ENCODE data around the gene SPEM3. TPM values are rescaled to one million over a fixed set of nuclear protein-coding genes. Genes with fewer than 3 reads are reported as not detected.

The SPEM3 gene
- total and polyA plus RNA-seq, 2 donors (not counting 3 experiments of a cell fraction or from before 2014, with no cell fraction given), result not detected

DNA sequence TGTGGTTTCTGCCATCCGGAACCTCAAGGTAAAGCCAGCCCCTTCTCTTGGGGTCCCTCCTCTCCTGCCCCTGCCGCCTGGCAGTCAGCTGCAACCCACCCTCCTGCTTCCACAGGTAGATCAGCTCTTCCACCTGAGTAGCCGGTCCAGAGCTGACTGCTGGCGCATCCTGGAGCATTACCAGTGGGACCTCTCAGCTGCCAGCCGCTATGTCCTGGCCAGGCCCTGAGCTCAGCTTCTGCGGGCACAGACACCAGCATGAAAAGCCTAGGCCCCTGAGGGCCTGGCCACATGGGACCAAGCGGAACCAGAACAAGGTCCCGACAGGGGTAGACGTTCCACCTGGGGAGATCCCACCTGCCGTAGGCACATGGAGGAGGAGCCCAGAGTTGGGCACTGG is 39.8 kb upstream of the SPEM3 start:
- Histone ChIP-seq H3K4me1 (ENCODE audit: control insufficient read depth, extremely low read depth, insufficient read depth, low read length) (peaks cover 18% of the 10 kb centered on the region), H3K36me3 (ENCODE audit: control insufficient read depth in 2 of 2, extremely low read depth in 1 of 2, insufficient read depth in 2 of 2, low read length in 2 of 2) (peaks cover 0 to 21% of the 10 kb centered on the region in 2 experiments), H2AFZ (ENCODE audit: low read depth, low read length) (no peak overlapping the region), H3K27ac (ENCODE audit: insufficient read depth, low read depth, low read length) (no peak overlapping the region), H3K79me2 (ENCODE audit: control insufficient read depth, insufficient read depth, low read length) (no peaks in the 10 kb centered on the region), H3K9me3 (replicated peaks; ENCODE audit: control insufficient read depth, insufficient read depth, low read length) (no peaks in the 10 kb centered on the region), H3K9ac (replicated peaks; ENCODE audit: extremely low read depth, insufficient read depth, low read length) (no peak overlapping the region), H3K4me2 (ENCODE audit: insufficient read depth, low read length) (no peak overlapping the region), H3K9me1 (replicated peaks; ENCODE audit: control insufficient read depth, extremely low read depth, insufficient read depth, low read length) (no peaks in the 10 kb centered on the region), H4K20me1 (replicated peaks; ENCODE audit: control insufficient read depth, extremely low read depth, insufficient read depth, low read length) (no peaks in the 10 kb centered on the region), H3K4me3 (replicated peaks in 1 of 3; ENCODE audit: insufficient read depth in 1 of 3, low read depth in 1 of 3, low read length in 3 of 3) (no peak overlapping the region), H3K27me3 (ENCODE audit: control insufficient read depth in 2 of 2, insufficient read depth in 2 of 2, low read length in 2 of 2) (no peaks in the 10 kb centered on the region)
- BruUV-seq (replicated peaks), result no TSS peak
- FAIRE-seq (no peak), DNase-seq (ENCODE audit: low read depth, low spot score) (no peak)
- intact Hi-C loops (cut with micrococcal nuclease), result no loop called here
- dilution Hi-C loops (cut with MboI; ENCODE audit: extremely low pct_ligation_motif_present, low sequenced_read_pairs), result no loop called here
- no peak for TF ChIP-seq FOS (IDR thresholded peaks at IDR 0.05; ENCODE audit: borderline replicate concordance, insufficient read depth, low read length)
- no peak for TF ChIP-seq EZH2 (IDR thresholded peaks at IDR 0.05; ENCODE audit: borderline replicate concordance, low read depth, low read length, severe bottlenecking)
- no peak for TF ChIP-seq MYC (IDR thresholded peaks at IDR 0.05; ENCODE audit: low read depth, low read length)
- POLR2A ChIA-PET, result no interaction called here
- CTCF ChIA-PET, result interaction anchor here (1.1 kb wide), 1 partner anchor 33 kb away, joined by 5 read pairs; no protein-coding TSS in a partner anchor

DNA sequence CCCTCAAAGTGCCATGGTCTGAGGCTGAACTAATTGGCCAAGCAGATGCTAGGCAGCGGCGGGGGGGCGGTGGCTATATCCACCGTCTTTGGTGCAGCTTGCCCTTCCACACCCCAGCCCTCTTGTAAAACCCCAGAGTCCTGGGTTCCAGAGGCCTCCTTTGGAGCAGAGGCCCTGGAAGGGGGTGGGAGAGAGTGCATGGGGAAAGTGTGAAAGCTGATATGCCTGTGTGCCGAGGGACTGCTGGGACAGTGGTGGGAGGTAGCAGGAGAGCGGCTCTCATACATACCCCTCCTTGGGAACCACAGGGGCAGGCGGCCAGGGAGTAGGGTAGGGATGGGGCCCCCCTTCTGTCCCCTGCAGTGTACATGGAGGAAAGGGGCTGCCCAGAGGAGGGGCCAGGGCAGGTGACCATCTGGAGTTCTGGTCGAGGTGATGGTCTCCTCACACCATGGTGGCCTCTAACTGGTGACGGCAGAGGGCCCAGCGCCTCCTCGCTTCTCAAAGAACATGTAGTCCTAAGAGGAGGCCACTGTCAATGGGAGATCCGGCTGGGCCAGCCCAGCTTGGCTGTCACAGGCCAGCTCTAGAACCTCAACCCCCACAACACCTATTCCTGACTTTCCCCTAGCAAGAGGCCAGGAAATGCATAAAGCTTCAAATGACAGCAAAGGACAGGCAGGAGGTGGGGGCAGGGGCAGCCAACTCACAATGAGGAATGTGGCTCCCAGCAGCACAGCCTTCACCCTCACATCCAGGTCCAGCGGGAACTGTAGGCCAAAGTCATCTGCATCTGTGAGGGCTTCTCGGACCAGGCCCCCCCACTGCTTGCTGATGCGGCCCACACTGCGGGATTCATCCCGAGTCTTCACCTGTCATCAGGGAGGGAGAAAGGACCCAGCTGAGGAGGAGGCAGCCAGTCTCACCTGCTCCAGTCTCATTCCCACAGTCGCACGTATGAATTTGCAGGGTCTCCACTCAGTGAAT is 38.4 kb upstream of the SPEM3 start:
- no peak overlapping the region for H3K27ac ChIP-seq (ENCODE audit: insufficient read depth, low read depth, low read length)
- H4K20me1 ChIP-seq (replicated peaks; ENCODE audit: control insufficient read depth, extremely low read depth, insufficient read depth, low read length), result no peaks in the 10 kb centered on the region
- ChIA-PET CTCF (no interaction called here), POLR2A (no interaction called here)
- TF ChIP-seq POLR2AphosphoS5 (IDR thresholded peaks at IDR 0.05; ENCODE audit: insufficient read depth, low read depth, low read length), result no peak
- TF ChIP-seq, protein P1, sequence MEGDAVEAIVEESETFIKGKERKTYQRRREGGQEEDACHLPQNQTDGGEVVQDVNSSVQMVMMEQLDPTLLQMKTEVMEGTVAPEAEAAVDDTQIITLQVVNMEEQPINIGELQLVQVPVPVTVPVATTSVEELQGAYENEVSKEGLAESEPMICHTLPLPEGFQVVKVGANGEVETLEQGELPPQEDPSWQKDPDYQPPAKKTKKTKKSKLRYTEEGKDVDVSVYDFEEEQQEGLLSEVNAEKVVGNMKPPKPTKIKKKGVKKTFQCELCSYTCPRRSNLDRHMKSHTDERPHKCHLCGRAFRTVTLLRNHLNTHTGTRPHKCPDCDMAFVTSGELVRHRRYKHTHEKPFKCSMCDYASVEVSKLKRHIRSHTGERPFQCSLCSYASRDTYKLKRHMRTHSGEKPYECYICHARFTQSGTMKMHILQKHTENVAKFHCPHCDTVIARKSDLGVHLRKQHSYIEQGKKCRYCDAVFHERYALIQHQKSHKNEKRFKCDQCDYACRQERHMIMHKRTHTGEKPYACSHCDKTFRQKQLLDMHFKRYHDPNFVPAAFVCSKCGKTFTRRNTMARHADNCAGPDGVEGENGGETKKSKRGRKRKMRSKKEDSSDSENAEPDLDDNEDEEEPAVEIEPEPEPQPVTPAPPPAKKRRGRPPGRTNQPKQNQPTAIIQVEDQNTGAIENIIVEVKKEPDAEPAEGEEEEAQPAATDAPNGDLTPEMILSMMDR (IDR thresholded peaks at IDR 0.05; ENCODE audit: extremely low read depth in 1 of 2, insufficient read depth in 1 of 2, low read depth in 1 of 2, low read length in 2 of 2), result no peak
- TF ChIP-seq EZH2 (IDR thresholded peaks at IDR 0.05; ENCODE audit: borderline replicate concordance, low read depth, low read length, severe bottlenecking), result no peak
- TF ChIP-seq, protein P2, sequence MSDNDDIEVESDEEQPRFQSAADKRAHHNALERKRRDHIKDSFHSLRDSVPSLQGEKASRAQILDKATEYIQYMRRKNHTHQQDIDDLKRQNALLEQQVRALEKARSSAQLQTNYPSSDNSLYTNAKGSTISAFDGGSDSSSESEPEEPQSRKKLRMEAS (IDR thresholded peaks at IDR 0.05; ENCODE audit: insufficient read depth, insufficient read length), result no peak
- H3K9ac ChIP-seq (replicated peaks; ENCODE audit: extremely low read depth, insufficient read depth, low read length), result no peak overlapping the region
- no peak overlapping the region for H2AFZ ChIP-seq (ENCODE audit: low read depth, low read length)
- no peaks in the 10 kb centered on the region for H3K79me2 ChIP-seq (ENCODE audit: control insufficient read depth, insufficient read depth, low read length)
- intact Hi-C loops (cut with micrococcal nuclease), result loop anchor here (5.0 kb wide), 1 partner anchor 33 kb away; the partner anchor contains the start of gene TMEM95
- no peaks in the 10 kb centered on the region for H3K9me3 ChIP-seq (replicated peaks; ENCODE audit: control insufficient read depth, insufficient read depth, low read length)
- dilution Hi-C loops (cut with MboI; ENCODE audit: extremely low pct_ligation_motif_present, low sequenced_read_pairs), result no loop called here
- BruUV-seq (replicated peaks), result TSS peak; percentile 46
- FAIRE-seq, result no peak
- H3K27me3 ChIP-seq (ENCODE audit: control insufficient read depth in 2 of 2, insufficient read depth in 2 of 2, low read length in 2 of 2), result no peaks in the 10 kb centered on the region
- H3K36me3 ChIP-seq (ENCODE audit: control insufficient read depth in 2 of 2, extremely low read depth in 1 of 2, insufficient read depth in 2 of 2, low read length in 2 of 2), result peaks cover 0 to 21% of the 10 kb centered on the region in 2 experiments
- no peak overlapping the region for H3K4me2 ChIP-seq (ENCODE audit: insufficient read depth, low read length)
- H3K4me1 ChIP-seq (ENCODE audit: control insufficient read depth, extremely low read depth, insufficient read depth, low read length), result peaks cover 16% of the 10 kb centered on the region
- H3K4me3 ChIP-seq (replicated peaks in 1 of 3; ENCODE audit: insufficient read depth in 1 of 3, low read depth in 1 of 3, low read length in 3 of 3), result no peak overlapping the region
- no peak for DNase-seq (ENCODE audit: low read depth, low spot score)
- no peaks in the 10 kb centered on the region for H3K9me1 ChIP-seq (replicated peaks; ENCODE audit: control insufficient read depth, extremely low read depth, insufficient read depth, low read length)

Data from endothelial cell of umbilical vein (primary cell).